Neural cell (in vitro differentiated cells): ENCODE results near the gene CSPG4. TPM values are rescaled to one million over a fixed set of nuclear protein-coding genes. Genes with fewer than 3 reads are reported as not detected.

Source experiments
- H2AFZ ChIP-seq: fragments of 200-600, 300-800 bp; sonication (generic), shearing (Covaris generic); 2 replicates; pipeline ENCODE4 v1.6.0; 2014; ENCODE audit warnings: low read depth, mild to moderate bottlenecking, antibody characterized with exemption, low read length, moderate library complexity
- H3F3A ChIP-seq: fragments of 200-600 bp; shearing (Covaris generic); 2 replicates; pipeline ENCODE4 v1.6.1; 2016; ENCODE audit warnings: mild to moderate bottlenecking, moderate library complexity, mixed read lengths, antibody characterized with exemption, low read length; ENCODE audit not compliant: insufficient read depth, poor library complexity, severe bottlenecking
- H3K27ac ChIP-seq: fragments of 200-600, 300-800 bp; sonication (generic), shearing (Covaris generic); 2 replicates; pipeline ENCODE4 v1.5.1; 2014; ENCODE audit warnings: mild to moderate bottlenecking, low read length, moderate library complexity
- H3K27me3 ChIP-seq: fragments of 300-800, 200-600 bp; sonication (generic), shearing (Covaris generic); 2 replicates; pipeline ENCODE4 v1.6.0; 2014; ENCODE audit warnings: mild to moderate bottlenecking, low read depth, low read length, moderate library complexity; ENCODE audit not compliant: insufficient read depth
- H3K36me3 ChIP-seq: fragments of 300-800, 200-600 bp; sonication (generic), shearing (Covaris generic); 2 replicates; pipeline ENCODE4 v1.5.1; 2014; ENCODE audit warnings: mild to moderate bottlenecking, antibody characterized with exemption, low read length, moderate library complexity; ENCODE audit not compliant: insufficient read depth
- H3K4me2 ChIP-seq: fragments of 300-800, 200-600 bp; sonication (generic), shearing (Covaris generic); 2 replicates; pipeline ENCODE4 v1.6.0; 2014; ENCODE audit warnings: mild to moderate bottlenecking, low read length
- H3K4me3 ChIP-seq: fragments of 300-800, 200-600 bp; sonication (generic), shearing (Covaris generic); 2 replicates; pipeline ENCODE4 v1.5.1; 2014; ENCODE audit warnings: mild to moderate bottlenecking, low read length, moderate library complexity
- H3K79me2 ChIP-seq: fragments of 200-600 bp; shearing (Covaris generic); replicated peaks from 2 replicates; pipeline ENCODE4 v1.6.0; 2014; ENCODE audit warnings: mild to moderate bottlenecking, low read length, moderate library complexity; ENCODE audit not compliant: insufficient read depth
- H3K9ac ChIP-seq: fragments of 300-800, 200-600 bp; sonication (generic), shearing (Covaris generic); 2 replicates; pipeline ENCODE4 v1.6.1; 2016; ENCODE audit warnings: mild to moderate bottlenecking, low read length, mixed read lengths
- H3K9me2 ChIP-seq: fragments of 200-600 bp; shearing (Covaris generic); 2 replicates; pipeline ENCODE4 v1.6.1; 2016; ENCODE audit warnings: mild to moderate bottlenecking, low read length, mixed read lengths; ENCODE audit not compliant: insufficient read depth
- H3K9me3 ChIP-seq: fragments of 200-600, 300-800 bp; sonication (generic), shearing (Covaris generic); 2 replicates; pipeline ENCODE4 v1.6.1; 2016; ENCODE audit warnings: mild to moderate bottlenecking, mixed run types, low read length, moderate library complexity, mixed read lengths
- H4K20me1 ChIP-seq: fragments of 200-600 bp; shearing (Covaris generic); 2 replicates; pipeline ENCODE4 v1.6.1; 2016; ENCODE audit warnings: mild to moderate bottlenecking, mixed run types; ENCODE audit not compliant: insufficient read depth
- EP300 ChIP-seq: fragments of 450-650 bp; conservative IDR thresholded peaks from 2 replicates; pipeline ENCODE4 v1.6.1; 2014; ENCODE audit warnings: antibody characterized with exemption, mild to moderate bottlenecking, moderate library complexity; ENCODE audit not compliant: poor library complexity, severe bottlenecking
- EZH2 ChIP-seq: fragments of 200-600, 300-800 bp; shearing (Covaris generic), sonication (generic); IDR thresholded peaks from 2 replicates; pipeline ENCODE4 v1.6.1; 2014; ENCODE audit warnings: antibody characterized with exemption, low read length, borderline replicate concordance, mild to moderate bottlenecking; ENCODE audit not compliant: insufficient read depth, poor library complexity, severe bottlenecking
- MXI1 ChIP-seq: fragments of 450-650 bp; conservative IDR thresholded peaks from 2 replicates; pipeline ENCODE4 v1.6.1; 2014; ENCODE audit warnings: antibody characterized with exemption, mild to moderate bottlenecking; ENCODE audit not compliant: poor library complexity, severe bottlenecking
- POLR2AphosphoS5 ChIP-seq: IDR thresholded peaks from 2 replicates; pipeline ENCODE4 v1.6.1; 2012
- RAD21 ChIP-seq: fragments of 450-650 bp; conservative IDR thresholded peaks from 2 replicates; pipeline ENCODE4 v1.6.1; 2014; ENCODE audit warnings: antibody characterized with exemption, mild to moderate bottlenecking, moderate library complexity
- REST ChIP-seq: IDR thresholded peaks from 2 replicates; pipeline ENCODE4 v1.6.1; 2012; ENCODE audit warnings: borderline replicate concordance
- SMC3 ChIP-seq: fragments of 450-650 bp; conservative IDR thresholded peaks from 2 replicates; pipeline ENCODE4 v1.6.1; 2014; ENCODE audit warnings: antibody characterized with exemption, mild to moderate bottlenecking, moderate library complexity; ENCODE audit not compliant: poor library complexity
- TAF1 ChIP-seq: IDR thresholded peaks from 2 replicates; pipeline ENCODE4 v1.6.1; 2012; ENCODE audit warnings: low read depth
- polyA plus RNA-seq: library from polyadenylated mRNA; depleted of rRNA; stranded (reverse); fragments of >200 nt; gene quantifications from 2 replicates; pipeline ENCODE4 v1.2.3, GENCODE V29; 2014
- TF ChIP-seq, protein P1 (sequence below): fragments of 450-650 bp; IDR thresholded peaks from 2 replicates; pipeline ENCODE4 v1.5.1; 2014; ENCODE audit warnings: antibody characterized with exemption, mild to moderate bottlenecking, moderate library complexity; ENCODE audit not compliant: poor library complexity, severe bottlenecking

Gene CSPG4
- polyA plus RNA-seq, 1 donor from 2014 or later: not detected

GRCh38 chr15:75697523-75697922 lies 15.1 kb downstream of the CSPG4 start:
- Histone ChIP-seq H3K4me3 (no peak overlapping the region), H3F3A (no peaks in the 10 kb centered on the region), H3K4me2 (no peak overlapping the region), H3K36me3 (no peaks in the 10 kb centered on the region), H3K79me2 (no peaks in the 10 kb centered on the region), H3K9ac (no peak overlapping the region), H3K27me3 (no peaks in the 10 kb centered on the region), H3K9me3 (no peaks in the 10 kb centered on the region), H3K9me2 (no peaks in the 10 kb centered on the region), H4K20me1 (no peaks in the 10 kb centered on the region), H3K27ac (no peak overlapping the region), H2AFZ (no peak overlapping the region)
- TF ChIP-seq, protein P1, sequence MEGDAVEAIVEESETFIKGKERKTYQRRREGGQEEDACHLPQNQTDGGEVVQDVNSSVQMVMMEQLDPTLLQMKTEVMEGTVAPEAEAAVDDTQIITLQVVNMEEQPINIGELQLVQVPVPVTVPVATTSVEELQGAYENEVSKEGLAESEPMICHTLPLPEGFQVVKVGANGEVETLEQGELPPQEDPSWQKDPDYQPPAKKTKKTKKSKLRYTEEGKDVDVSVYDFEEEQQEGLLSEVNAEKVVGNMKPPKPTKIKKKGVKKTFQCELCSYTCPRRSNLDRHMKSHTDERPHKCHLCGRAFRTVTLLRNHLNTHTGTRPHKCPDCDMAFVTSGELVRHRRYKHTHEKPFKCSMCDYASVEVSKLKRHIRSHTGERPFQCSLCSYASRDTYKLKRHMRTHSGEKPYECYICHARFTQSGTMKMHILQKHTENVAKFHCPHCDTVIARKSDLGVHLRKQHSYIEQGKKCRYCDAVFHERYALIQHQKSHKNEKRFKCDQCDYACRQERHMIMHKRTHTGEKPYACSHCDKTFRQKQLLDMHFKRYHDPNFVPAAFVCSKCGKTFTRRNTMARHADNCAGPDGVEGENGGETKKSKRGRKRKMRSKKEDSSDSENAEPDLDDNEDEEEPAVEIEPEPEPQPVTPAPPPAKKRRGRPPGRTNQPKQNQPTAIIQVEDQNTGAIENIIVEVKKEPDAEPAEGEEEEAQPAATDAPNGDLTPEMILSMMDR: no peak
- TF ChIP-seq SMC3 (no peak), TAF1 (no peak), EP300 (no peak), EZH2 (no peak), REST (no peak), POLR2AphosphoS5 (no peak), MXI1 (no peak), RAD21 (no peak)

DNA sequence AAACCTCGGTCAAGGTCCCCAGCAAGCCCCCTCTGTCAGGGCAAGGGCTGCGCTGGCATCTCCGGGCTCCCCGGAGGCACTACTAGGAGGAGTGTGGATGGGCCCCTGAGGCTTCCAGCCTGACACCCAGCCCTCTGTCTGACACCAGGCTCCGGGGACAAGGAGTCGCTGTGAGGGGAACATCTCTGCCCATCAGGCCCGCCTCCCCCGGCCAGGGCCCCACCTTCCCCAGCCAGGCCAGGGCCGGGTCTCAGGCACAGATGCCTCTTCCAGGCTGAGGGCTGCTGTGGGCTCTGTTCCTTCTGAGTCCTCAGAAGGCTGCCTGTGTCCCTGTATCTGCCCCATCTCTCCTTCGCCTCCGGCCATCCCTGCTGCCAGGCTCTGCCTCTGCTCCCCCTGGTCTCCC lies 15.8 kb downstream of the CSPG4 start:
- Histone ChIP-seq H3K4me3 (no peak overlapping the region), H4K20me1 (no peaks in the 10 kb centered on the region), H3K9me3 (no peaks in the 10 kb centered on the region), H3K36me3 (no peaks in the 10 kb centered on the region), H3K9ac (no peak overlapping the region), H2AFZ (no peak overlapping the region), H3K27ac (no peak overlapping the region), H3K9me2 (no peaks in the 10 kb centered on the region), H3K4me2 (no peak overlapping the region), H3F3A (no peaks in the 10 kb centered on the region), H3K27me3 (no peaks in the 10 kb centered on the region), H3K79me2 (no peaks in the 10 kb centered on the region)
- no peak for TF ChIP-seq TAF1

DNA sequence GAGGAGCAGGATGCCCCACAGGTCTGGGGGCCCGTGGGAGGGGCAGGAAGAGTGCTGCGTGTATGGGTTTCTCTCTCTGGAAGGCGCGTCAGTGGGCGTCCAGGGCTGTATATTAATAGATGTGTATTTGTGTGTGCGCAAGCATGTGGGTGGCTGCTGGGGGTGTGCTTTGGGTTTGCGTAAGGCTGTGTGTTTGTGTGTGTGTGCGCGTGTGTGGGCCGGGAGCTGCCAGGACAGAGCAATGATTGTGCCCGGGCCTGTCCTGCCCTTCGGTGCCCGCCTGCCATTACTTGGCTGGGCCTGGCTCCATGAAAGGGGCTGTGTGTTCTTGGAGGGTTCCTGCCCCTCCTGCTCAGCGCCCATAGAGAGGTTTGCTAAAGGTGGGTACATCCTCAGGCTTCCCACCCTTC lies 16.3 kb downstream of the CSPG4 start:
- TF ChIP-seq EZH2: no peak
- TF ChIP-seq, protein P1: no peak
- TF ChIP-seq SMC3: no peak
- TF ChIP-seq MXI1: no peak
- no peak for TF ChIP-seq EP300
- TF ChIP-seq RAD21: no peak
- TF ChIP-seq POLR2AphosphoS5: no peak
- TF ChIP-seq REST: no peak
- TF ChIP-seq TAF1: no peak
- Histone ChIP-seq H3K79me2 (no peaks in the 10 kb centered on the region), H3F3A (no peaks in the 10 kb centered on the region), H3K27ac (no peak overlapping the region), H3K4me2 (no peak overlapping the region), H4K20me1 (no peaks in the 10 kb centered on the region), H3K36me3 (no peaks in the 10 kb centered on the region), H2AFZ (no peak overlapping the region), H3K9me2 (no peaks in the 10 kb centered on the region), H3K9ac (no peak overlapping the region), H3K9me3 (no peaks in the 10 kb centered on the region), H3K4me3 (no peak overlapping the region), H3K27me3 (no peaks in the 10 kb centered on the region)
